Gastroesophageal sphincter (tissue), 4 donors: ENCODE data around the gene SLIT3. TPM values are rescaled to one million over a fixed set of nuclear protein-coding genes. Genes with fewer than 3 reads are reported as not detected.

Experiments
- ATAC-seq: fragments of 150-250 bp; one replicate; pipeline ENCODE4 v1.9.1; 2016; ENCODE audit warnings: mild to moderate bottlenecking, moderate library complexity
- H3K27ac ChIP-seq, 4 donors: fragments of 200-600 bp; sonication (generic) in 3 of 4; 1 replicate in 3 of 4; 2 replicates in 1 of 4; pipeline ENCODE4 v1.5.1; 2016 to 2019
- H3K27me3 ChIP-seq: fragments of 200-600 bp; sonication (generic); one replicate; pipeline ENCODE4 v1.5.1; 2019
- H3K36me3 ChIP-seq, 2 donors: fragments of 200-600 bp; sonication (generic); one replicate each; pipeline ENCODE4 v1.5.1; 2019; ENCODE audit warnings: control low read depth in 1 of 2
- H3K4me1 ChIP-seq, 3 donors: fragments of 200-600 bp; sonication (generic); 1 replicate in 2 of 3; 2 replicates in 1 of 3; pipeline ENCODE4 v1.5.1; 2016 to 2019; ENCODE audit warnings: control low read depth in 2 of 3
- H3K4me3 ChIP-seq, 2 donors: fragments of 200-600 bp; sonication (generic); one replicate each; pipeline ENCODE4 v1.5.1; 2019; ENCODE audit warnings: mild to moderate bottlenecking in 1 of 2, moderate library complexity in 1 of 2
- H3K9me3 ChIP-seq, 3 donors: fragments of 200-600 bp; sonication (generic); one replicate each; pipeline ENCODE4 v1.5.1; 2017 to 2019; ENCODE audit warnings: control low read depth in 2 of 3
- EP300 ChIP-seq: sonication (generic); formaldehyde crosslinking; IDR thresholded peaks from one replicate; pipeline ENCODE4 v1.6.1; 2017; ENCODE audit warnings: antibody characterized with exemption, mild to moderate bottlenecking
- POLR2A ChIP-seq, 2 donors: fragments of 450-650 bp; IDR thresholded peaks; one replicate each; pipeline ENCODE4 v1.6.1; 2017; ENCODE audit warnings: antibody characterized with exemption in 2 of 2, mild to moderate bottlenecking in 2 of 2, moderate library complexity in 1 of 2
- POLR2AphosphoS5 ChIP-seq: sonication (generic); formaldehyde crosslinking; IDR thresholded peaks from one replicate; pipeline ENCODE4 v1.6.1; 2017; ENCODE audit warnings: antibody characterized with exemption
- WGBS, 2 donors: methylation state at CpG; one replicate each; pipeline ENCODE4 v1.1.5; 2018; ENCODE audit warnings: low coverage in 1 of 2; 5-methylcytosine and 5-hydroxymethylcytosine counted together
- total RNA-seq, 4 donors: library from RNA; depleted of rRNA; stranded (reverse); fragments of >200 nt; gene quantifications; one replicate each; pipeline ENCODE4 v1.1.0, GENCODE V29; 2016
- TF ChIP-seq, protein P1 (sequence below), 4 experiments: fragments of 200-600 bp in 2 of 4; fragments of 450-650 bp in 2 of 4; sonication (generic) in 1 of 4; IDR thresholded peaks; one replicate each; pipeline ENCODE4 v1.5.1; 2017 to 2019; ENCODE audit warnings: antibody characterized with exemption in 4 of 4, mild to moderate bottlenecking in 2 of 4, moderate library complexity in 2 of 4

The SLIT3 gene
- total RNA-seq, 4 donors from 2014 or later = 29.6 to 76.3 (median 31.1) TPM

DNA sequence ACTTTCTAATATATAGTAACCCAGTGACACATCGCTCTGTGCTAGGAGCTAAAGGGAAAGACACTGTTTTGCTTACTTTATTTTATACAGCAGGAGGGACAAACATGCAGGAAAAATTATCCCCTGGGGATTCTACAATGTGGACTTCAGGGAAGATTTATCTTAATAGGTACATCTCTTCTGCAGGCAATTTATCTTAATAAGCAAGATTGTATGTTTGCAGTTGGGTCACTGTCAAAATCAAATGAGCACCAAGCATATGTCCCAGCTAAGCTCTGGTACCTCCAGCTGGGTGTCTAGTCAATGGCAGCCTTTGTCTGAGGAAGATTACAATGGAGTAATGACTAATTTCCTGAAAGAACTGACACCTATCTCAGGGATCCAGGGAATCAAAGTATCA lies 411.9 kb downstream of the SLIT3 start:
- Histone ChIP-seq H3K27ac (no peak overlapping the region), H3K4me3 (no peak overlapping the region), H3K9me3 (no peaks in the 10 kb centered on the region), H3K4me1 (no peaks in the 10 kb centered on the region), H3K36me3 (no peaks in the 10 kb centered on the region), H3K27me3 (no peaks in the 10 kb centered on the region)
- TF ChIP-seq POLR2AphosphoS5 = no peak
- TF ChIP-seq, protein P1, sequence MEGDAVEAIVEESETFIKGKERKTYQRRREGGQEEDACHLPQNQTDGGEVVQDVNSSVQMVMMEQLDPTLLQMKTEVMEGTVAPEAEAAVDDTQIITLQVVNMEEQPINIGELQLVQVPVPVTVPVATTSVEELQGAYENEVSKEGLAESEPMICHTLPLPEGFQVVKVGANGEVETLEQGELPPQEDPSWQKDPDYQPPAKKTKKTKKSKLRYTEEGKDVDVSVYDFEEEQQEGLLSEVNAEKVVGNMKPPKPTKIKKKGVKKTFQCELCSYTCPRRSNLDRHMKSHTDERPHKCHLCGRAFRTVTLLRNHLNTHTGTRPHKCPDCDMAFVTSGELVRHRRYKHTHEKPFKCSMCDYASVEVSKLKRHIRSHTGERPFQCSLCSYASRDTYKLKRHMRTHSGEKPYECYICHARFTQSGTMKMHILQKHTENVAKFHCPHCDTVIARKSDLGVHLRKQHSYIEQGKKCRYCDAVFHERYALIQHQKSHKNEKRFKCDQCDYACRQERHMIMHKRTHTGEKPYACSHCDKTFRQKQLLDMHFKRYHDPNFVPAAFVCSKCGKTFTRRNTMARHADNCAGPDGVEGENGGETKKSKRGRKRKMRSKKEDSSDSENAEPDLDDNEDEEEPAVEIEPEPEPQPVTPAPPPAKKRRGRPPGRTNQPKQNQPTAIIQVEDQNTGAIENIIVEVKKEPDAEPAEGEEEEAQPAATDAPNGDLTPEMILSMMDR (IDR thresholded peaks at IDR 0.05) = no peak
- no peak for TF ChIP-seq POLR2A (IDR thresholded peaks at IDR 0.05)
- no peak for TF ChIP-seq EP300
- ATAC-seq = no peak
- 100% methylated on average over 1 of the region's 1 CpG for WGBS, 2 donors

DNA sequence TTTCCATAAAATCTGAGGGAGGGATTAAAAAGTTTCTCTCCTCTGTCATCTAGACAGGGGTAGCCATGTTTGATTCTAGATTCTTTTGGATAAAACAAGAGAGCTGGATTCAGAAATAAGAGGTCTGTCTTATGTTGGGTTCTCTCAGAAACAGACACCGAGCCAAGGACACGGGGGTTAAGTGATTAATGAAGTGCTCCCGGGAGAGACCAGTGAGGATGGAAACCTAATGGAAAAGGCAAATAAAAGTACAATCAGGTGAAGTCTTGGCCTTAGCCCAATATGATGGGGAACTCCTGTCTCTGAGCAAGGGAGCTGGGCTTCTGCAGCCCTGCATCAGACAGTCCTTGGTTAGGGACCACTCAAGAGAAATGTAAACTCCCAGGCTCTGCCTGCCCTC lies 413.0 kb downstream of the SLIT3 start:
- no peaks in the 10 kb centered on the region for H3K4me1 ChIP-seq
- 56 to 62% methylated on average over 3 of the region's 3 CpGs for WGBS, 2 donors

DNA sequence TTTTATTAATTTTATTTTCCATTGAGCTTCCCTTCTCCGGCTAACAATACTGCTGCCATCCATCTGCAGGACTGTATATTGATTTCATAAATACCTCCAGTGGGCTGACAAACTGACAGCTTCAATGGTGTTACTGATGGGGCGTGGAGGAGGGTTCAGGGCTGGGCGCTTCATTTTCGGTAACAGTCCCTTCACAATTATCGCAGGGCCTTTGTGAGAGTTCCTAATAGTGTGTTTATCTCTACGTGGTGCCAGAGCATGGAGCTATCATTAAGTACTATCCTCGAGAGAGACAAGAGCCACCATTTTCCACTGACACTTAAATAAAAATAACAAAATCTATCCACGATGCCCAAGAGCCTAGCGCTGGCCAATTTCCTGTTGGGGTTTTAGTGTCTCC lies 414.8 kb downstream of the SLIT3 start:
- 61 to 71% methylated on average over 3 to 9 of the region's 9 CpGs for WGBS, 2 donors
- Histone ChIP-seq H3K4me1 (no peaks in the 10 kb centered on the region), H3K4me3 (no peak overlapping the region), H3K9me3 (no peaks in the 10 kb centered on the region), H3K27ac (no peak overlapping the region), H3K27me3 (no peaks in the 10 kb centered on the region), H3K36me3 (peaks cover 0 to 6% of the 10 kb centered on the region in 2 donors)
- TF ChIP-seq, protein P1 (IDR thresholded peaks at IDR 0.05) = no peak
- no peak for ATAC-seq

More for the DNA sequence above, 413.0 kb downstream of the SLIT3 start:
- H3K4me3 ChIP-seq = no peak overlapping the region
- H3K27ac ChIP-seq = no peak overlapping the region
- no peaks in the 10 kb centered on the region for H3K36me3 ChIP-seq
- no peaks in the 10 kb centered on the region for H3K27me3 ChIP-seq
- TF ChIP-seq POLR2A (IDR thresholded peaks at IDR 0.05) = no peak
- TF ChIP-seq EP300 = no peak
- TF ChIP-seq, protein P1 (IDR thresholded peaks at IDR 0.05) = no peak
- TF ChIP-seq POLR2AphosphoS5 = no peak
- ATAC-seq = no peak
- no peaks in the 10 kb centered on the region for H3K9me3 ChIP-seq

DNA sequence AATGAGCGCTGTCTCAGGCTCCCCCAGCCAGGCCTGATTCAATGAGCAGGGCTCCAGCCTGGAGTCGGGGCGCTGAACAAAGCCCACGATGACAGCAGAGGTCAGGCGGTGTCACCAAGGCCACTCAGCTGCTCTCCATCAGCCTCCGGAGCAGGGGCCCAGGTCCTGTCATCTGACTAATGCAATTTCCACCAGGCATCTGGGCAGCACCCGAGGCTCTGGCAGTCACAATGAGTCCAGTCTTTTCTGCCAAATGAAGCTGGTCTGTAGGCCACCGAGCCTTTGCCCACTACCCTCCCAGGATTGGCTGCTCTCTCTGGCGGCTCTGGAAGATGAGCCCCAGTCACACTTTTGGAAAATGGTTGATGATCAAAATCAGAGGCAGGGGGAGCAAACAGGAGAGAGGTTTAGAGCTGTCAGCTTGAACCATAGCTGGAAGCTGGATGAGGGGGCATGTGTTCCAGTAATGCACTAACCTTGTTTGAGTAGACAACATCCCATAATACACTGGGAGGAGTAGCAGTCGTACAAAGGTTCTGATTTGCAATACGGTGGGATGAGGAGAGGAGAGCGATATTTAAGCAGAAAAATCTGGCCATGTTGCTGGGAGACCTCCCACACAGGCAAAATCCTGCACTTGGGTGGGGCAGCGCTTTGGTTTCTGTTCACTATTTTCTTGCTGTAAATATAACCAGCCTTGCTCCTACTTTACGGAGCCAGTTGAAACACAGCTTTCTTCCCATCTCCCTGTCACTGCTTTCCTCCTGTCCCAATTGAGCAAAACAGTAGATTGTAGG lies 415.4 kb downstream of the SLIT3 start:
- H3K27ac ChIP-seq = no peak overlapping the region
- peaks cover 0 to 6% of the 10 kb centered on the region in 2 donors for H3K36me3 ChIP-seq
- 69 to 83% methylated on average over 6 of the region's 14 CpGs for WGBS, 2 donors
- TF ChIP-seq POLR2AphosphoS5 = no peak
- TF ChIP-seq POLR2A (IDR thresholded peaks at IDR 0.05) = no peak
- no peak for TF ChIP-seq EP300
- TF ChIP-seq, protein P1 (IDR thresholded peaks at IDR 0.05) = no peak
- H3K9me3 ChIP-seq = no peaks in the 10 kb centered on the region
- H3K4me3 ChIP-seq = no peak overlapping the region
- no peaks in the 10 kb centered on the region for H3K4me1 ChIP-seq
- no peaks in the 10 kb centered on the region for H3K27me3 ChIP-seq
- ATAC-seq = no peak

DNA sequence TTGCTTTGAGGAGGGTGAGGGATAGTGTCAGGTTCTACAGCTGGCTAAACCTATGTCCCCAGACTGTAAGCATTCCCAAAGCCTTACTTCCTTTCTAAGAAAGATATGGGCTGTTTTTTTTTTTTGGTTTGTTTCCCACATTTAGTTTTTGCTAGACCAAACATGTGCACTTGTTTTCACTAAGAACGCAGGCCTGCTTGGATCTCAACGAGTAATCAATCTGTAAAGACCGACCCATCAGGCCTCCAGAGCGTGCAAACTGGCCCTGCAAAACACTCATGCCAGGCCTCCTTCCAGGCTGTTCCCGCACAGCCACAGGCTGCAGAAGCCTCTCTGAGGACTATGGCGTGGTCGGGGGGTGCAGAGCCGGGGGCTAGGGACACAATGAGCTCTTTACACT lies 416.9 kb downstream of the SLIT3 start:
- Histone ChIP-seq H3K4me1 (no peaks in the 10 kb centered on the region), H3K36me3 (peaks cover 0 to 6% of the 10 kb centered on the region in 2 donors), H3K4me3 (no peak overlapping the region), H3K27me3 (no peaks in the 10 kb centered on the region), H3K9me3 (no peaks in the 10 kb centered on the region), H3K27ac (no peak overlapping the region)
- 80% methylated on average over 1 of the region's 8 CpGs; no CpG with 5 or more reads in 1 of the 2 donors for WGBS, 2 donors
- ATAC-seq = no peak
- TF ChIP-seq, protein P1 (IDR thresholded peaks at IDR 0.05) = no peak
